K562 (cell line): Measurements from ENCODE around the gene FERMT3. TPM values are rescaled to one million over a fixed set of nuclear protein-coding genes. Genes with fewer than 3 reads are reported as not detected.
A peak's percentile ranks its signal among the peaks of the same experiment; 100 is the strongest.

Experiments
- BHLHE40 ChIP-seq: IDR thresholded peaks from 2 replicates; pipeline ENCODE4 v1.6.1; 2011; ENCODE audit warnings: low read length, improper control_type of control experiment
- ETV6 ChIP-seq, 3 experiments: fragments of 150-350 bp in 1 of 3; sonication (generic) in 1 of 3; formaldehyde crosslinking in 1 of 3; IDR thresholded peaks; 2 replicates each; pipeline versions ENCODE4 v1.6.1 to v1.8.0; 2014 to 2022; ENCODE audit warnings: borderline replicate concordance in 2 of 3, low read depth in 2 of 3, antibody characterized with exemption in 1 of 3, low read length in 1 of 3, mild to moderate bottlenecking in 1 of 3, missing genetic modification reagents in 1 of 3
- SIN3B ChIP-seq: fragments of 450-650 bp; IDR thresholded peaks from 2 replicates; pipeline ENCODE4 v1.6.1; 2017; ENCODE audit warnings: low read depth, mild to moderate bottlenecking, moderate library complexity
- SMC3 ChIP-seq: conservative IDR thresholded peaks from 2 replicates; pipeline ENCODE4 v1.6.1; 2011; ENCODE audit warnings: low read depth, low read length, improper control_type of control experiment; ENCODE audit not compliant: insufficient read depth
- ZNF224 ChIP-seq: sonication (generic); formaldehyde crosslinking; IDR thresholded peaks from 2 replicates; pipeline ENCODE4 v1.8.0; 2022; ENCODE audit warnings: mild to moderate bottlenecking, missing genetic modification reagents
- ZNF444 ChIP-seq: fragments of 250-450 bp; sonication (Bioruptor Pico); IDR thresholded peaks from 2 replicates; pipeline ENCODE4 v1.4.0; 2020; ENCODE audit warnings: mild to moderate bottlenecking, moderate library complexity
- ZNF586 ChIP-seq: fragments of 450-650 bp; formaldehyde crosslinking; conservative IDR thresholded peaks from 2 replicates; pipeline ENCODE4 v1.4.0; 2020; ENCODE audit warnings: mild to moderate bottlenecking, moderate library complexity
- polyA plus RNA-seq, 8 experiments: library from polyadenylated mRNA; depleted of rRNA in 4 of 8; stranded (reverse) in 5 of 8; unstranded in 3 of 8; fragments of >200 nt; fragmentation: Nextera tagmentation in 2 of 8; fragmentation: Illumina TruSeq in 1 of 8; extraction: Ambion mirVana in 2 of 8; extraction: Trizol in 1 of 8; gene quantifications; 2 replicates each; pipeline versions ENCODE4 v1.2.1 to v1.2.3, GENCODE V29; 2011 to 2014; ENCODE audit warnings: inconsistent platforms in 1 of 8, missing spikeins in 1 of 8
- total RNA-seq, 7 experiments: library from RNA; depleted of rRNA in 6 of 7; stranded (reverse); fragments of >200 nt in 6 of 7; fragmentation: Illumina TruSeq in 2 of 7; extraction: Trizol in 2 of 7; gene quantifications; 2 replicates each; pipeline versions ENCODE4 v1.2.1 to v1.2.3, GENCODE V29; 2011 to 2021; ENCODE audit warnings: low replicate concordance in 1 of 7
- TF ChIP-seq, protein P1 (sequence below): fragments of 250-450 bp; sonication (Bioruptor Pico); IDR thresholded peaks from 2 replicates; pipeline ENCODE4 v1.6.1; 2021; ENCODE audit warnings: mild to moderate bottlenecking
- TF ChIP-seq, protein P2 (sequence below): sonication (generic); formaldehyde crosslinking; IDR thresholded peaks from 2 replicates; pipeline ENCODE4 v1.8.0; 2023; ENCODE audit warnings: mild to moderate bottlenecking, missing genetic modification reagents

Gene FERMT3
- total and polyA plus RNA-seq, 9 of the 15 experiments (the other 6 are each of a cell fraction or from before 2014, with no cell fraction given): 3.2 to 275 (median 79.7) TPM

DNA sequence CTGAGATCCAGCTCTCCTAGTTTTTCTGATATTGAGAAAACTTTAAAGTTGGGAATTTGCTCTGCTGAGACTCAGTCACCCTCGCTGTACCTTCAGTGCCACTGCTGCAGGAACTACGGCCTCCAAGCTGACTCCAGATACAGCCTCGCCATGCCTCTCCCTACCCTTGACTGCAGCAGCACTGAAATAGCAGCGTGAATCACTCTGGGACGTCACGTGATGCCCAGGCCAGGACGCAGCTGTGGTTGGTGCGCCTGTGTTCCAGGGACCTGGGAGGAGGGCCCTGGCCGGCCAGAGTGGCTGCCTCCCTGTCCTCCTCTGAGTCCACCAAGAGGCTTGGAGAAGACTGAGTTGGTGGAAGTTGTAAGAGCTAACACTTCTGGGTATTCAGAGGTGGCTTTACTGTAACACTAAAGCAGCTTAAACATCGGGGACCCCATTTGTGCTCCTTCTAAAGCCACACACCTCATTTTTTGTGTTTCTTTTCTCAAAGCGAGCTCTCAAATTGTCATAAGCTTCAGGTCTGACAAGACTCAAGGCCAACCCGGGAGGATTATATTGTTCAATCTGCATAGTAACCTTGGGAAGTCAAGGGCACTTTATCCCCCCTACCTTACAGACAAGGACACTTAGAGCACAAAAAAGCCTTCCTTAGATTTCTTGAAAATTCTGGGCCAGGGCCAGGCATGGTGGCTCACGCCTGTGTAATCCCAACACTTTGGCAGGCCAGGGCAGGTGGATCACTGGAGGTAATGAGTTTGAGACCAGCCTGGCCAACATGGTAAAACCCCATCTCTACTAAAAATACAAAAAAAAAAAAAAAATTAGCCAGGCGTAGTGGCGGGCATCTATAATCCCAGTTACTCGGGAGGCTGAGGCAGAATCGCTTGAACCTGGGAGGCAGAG is 24.8 kb upstream of the FERMT3 start (continued):
- TF ChIP-seq, protein P1, sequence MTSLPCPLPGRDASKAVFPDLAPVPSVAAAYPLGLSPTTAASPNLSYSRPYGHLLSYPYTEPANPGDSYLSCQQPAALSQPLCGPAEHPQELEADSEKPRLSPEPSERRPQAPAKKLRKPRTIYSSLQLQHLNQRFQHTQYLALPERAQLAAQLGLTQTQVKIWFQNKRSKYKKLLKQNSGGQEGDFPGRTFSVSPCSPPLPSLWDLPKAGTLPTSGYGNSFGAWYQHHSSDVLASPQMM: no peak
- TF ChIP-seq ZNF586 (CRISPR knock-in tag) (no peak), ZNF224 (no peak), ETV6 (IDR thresholded peaks at IDR 0.05; ENCODE audit: borderline replicate concordance in 1 of 2, low read depth in 2 of 2, low read length in 1 of 2) (no peak), ETV6 (CRISPR knock-in tag; IDR thresholded peaks at IDR 0.05; ENCODE audit: borderline replicate concordance) (no peak), ZNF444 (CRISPR knock-in tag) (no peak), SMC3 (no peak), SIN3B (no peak), BHLHE40 (peak; percentile 97)
- TF ChIP-seq, protein P2, sequence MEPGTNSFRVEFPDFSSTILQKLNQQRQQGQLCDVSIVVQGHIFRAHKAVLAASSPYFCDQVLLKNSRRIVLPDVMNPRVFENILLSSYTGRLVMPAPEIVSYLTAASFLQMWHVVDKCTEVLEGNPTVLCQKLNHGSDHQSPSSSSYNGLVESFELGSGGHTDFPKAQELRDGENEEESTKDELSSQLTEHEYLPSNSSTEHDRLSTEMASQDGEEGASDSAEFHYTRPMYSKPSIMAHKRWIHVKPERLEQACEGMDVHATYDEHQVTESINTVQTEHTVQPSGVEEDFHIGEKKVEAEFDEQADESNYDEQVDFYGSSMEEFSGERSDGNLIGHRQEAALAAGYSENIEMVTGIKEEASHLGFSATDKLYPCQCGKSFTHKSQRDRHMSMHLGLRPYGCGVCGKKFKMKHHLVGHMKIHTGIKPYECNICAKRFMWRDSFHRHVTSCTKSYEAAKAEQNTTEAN (CRISPR knock-in tag): no peak
